ENCODE measurements around the gene DHCR7.
A peak's percentile ranks its signal among the peaks of the same experiment; 100 is the strongest.

The DHCR7 gene

DNA sequence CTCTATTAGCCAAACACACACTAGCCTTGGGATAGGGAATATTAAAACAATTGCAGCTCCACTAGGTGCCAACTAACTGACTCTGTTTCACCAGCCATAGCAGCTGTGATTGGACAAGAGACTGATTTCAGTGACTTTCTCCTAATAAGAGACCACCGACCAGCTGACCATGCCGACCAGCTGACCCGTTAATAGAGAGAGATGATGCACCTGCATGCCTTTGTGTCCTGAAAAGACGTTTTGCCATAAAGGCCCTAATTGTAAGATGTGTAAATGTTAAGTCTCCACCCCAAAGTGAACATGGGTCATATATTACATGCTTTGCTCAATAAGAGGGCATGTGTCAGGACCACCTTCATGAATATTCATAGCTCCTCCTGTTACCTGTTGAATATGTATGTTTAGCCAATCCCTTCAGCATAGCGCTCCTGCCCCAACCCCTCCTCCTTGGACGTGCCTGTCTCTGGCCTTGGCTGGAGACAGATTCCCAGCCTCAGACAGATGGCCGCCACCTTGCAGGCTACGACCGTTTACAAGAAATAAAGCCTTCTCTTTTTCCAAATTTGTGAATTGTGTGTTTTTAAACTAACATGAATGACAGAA is 3.5 kb upstream of the DHCR7 start:
- H3K27me3 ChIP-seq (ENCODE audit: insufficient read depth, insufficient read length): no peaks in the 10 kb centered on the region
- peaks cover 3% of the 10 kb centered on the region for H3K9me3 ChIP-seq (ENCODE audit: insufficient read depth, low read length)
- no peak for TF ChIP-seq ZNF274 (IDR thresholded peaks at IDR 0.05; ENCODE audit: low read depth, low read length)
- no peak for TF ChIP-seq YY1 (IDR thresholded peaks at IDR 0.05; ENCODE audit: insufficient read depth, insufficient read length)
- no peak for TF ChIP-seq SUZ12 (IDR thresholded peaks at IDR 0.05; ENCODE audit: extremely low read depth, insufficient read depth, insufficient read length)
- no peak overlapping the region for H3K9ac ChIP-seq (ENCODE audit: insufficient read length, low read depth)
- no peak for DNase-seq (ENCODE audit: low read depth, low spot score)
- H3K4me3 ChIP-seq (ENCODE audit: insufficient read length, low read depth): no peak overlapping the region
- peaks cover 3% of the 10 kb centered on the region for H3K4me1 ChIP-seq (ENCODE audit: insufficient read depth, insufficient read length)
- H3K36me3 ChIP-seq (ENCODE audit: insufficient read depth, insufficient read length, low read length): peaks cover 31% of the 10 kb centered on the region

DNA sequence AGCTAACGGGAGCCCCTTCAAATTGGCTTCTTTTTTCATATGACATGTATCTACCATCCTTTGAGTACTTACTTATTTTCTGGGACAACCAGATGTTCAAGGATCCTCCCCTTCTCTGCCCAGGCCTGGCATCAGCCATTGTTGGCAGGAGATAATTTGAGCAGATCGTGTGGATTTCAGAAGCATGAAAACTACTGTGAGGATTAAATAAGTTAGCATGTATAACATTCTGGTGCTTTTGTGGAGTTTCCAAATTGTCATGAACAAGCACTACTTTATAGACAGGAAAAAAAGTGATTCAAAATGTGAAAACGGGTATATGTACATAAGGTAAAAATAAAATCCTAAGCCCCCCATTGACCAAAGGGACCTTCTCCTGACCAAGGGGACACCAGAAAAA is 2.7 kb upstream of the DHCR7 start:
- Histone ChIP-seq H3K4me1 (ENCODE audit: insufficient read depth, insufficient read length) (peaks cover 3% of the 10 kb centered on the region), H3K9ac (ENCODE audit: insufficient read length, low read depth) (no peak overlapping the region), H3K27me3 (ENCODE audit: insufficient read depth, insufficient read length) (no peaks in the 10 kb centered on the region)

DNA sequence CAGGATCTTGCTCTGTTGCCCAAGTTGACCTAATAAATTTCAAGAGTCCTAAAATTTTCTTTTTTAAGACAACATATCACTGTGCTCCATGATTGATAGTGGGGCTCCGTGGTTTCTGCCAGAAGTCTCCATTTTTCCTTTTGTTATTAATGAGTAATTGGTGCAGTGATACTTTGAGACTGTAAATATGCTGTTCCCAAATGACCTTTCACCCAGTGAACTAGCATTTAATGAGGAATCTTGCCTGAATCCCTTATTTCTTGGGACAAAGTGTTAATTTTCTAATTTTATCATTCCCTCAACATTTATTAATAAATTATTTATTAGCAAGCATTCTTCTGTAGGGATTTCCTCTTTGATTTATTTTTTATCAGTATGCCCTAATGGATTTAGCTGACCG is 2.3 kb upstream of the DHCR7 start:
- TF ChIP-seq SUZ12 (IDR thresholded peaks at IDR 0.05; ENCODE audit: extremely low read depth, insufficient read depth, insufficient read length): no peak
- TF ChIP-seq ZNF274 (IDR thresholded peaks at IDR 0.05; ENCODE audit: low read depth, low read length): no peak
- TF ChIP-seq YY1 (IDR thresholded peaks at IDR 0.05; ENCODE audit: insufficient read depth, insufficient read length): no peak
- H3K4me3 ChIP-seq (ENCODE audit: insufficient read length, low read depth): no peak overlapping the region
- H3K9ac ChIP-seq (ENCODE audit: insufficient read length, low read depth): no peak overlapping the region
- DNase-seq (ENCODE audit: low read depth, low spot score): no peak
- peaks cover 30% of the 10 kb centered on the region for H3K36me3 ChIP-seq (ENCODE audit: insufficient read depth, insufficient read length, low read length)
- H3K4me1 ChIP-seq (ENCODE audit: insufficient read depth, insufficient read length): peaks cover 3% of the 10 kb centered on the region
- no peaks in the 10 kb centered on the region for H3K27me3 ChIP-seq (ENCODE audit: insufficient read depth, insufficient read length)
- H3K9me3 ChIP-seq (ENCODE audit: insufficient read depth, low read length): peaks cover 15% of the 10 kb centered on the region

More for the DNA sequence above, 2.7 kb upstream of the DHCR7 start:
- H3K9me3 ChIP-seq (ENCODE audit: insufficient read depth, low read length): peaks cover 11% of the 10 kb centered on the region
- no peak overlapping the region for H3K4me3 ChIP-seq (ENCODE audit: insufficient read length, low read depth)
- no peak for DNase-seq (ENCODE audit: low read depth, low spot score)
- peaks cover 30% of the 10 kb centered on the region for H3K36me3 ChIP-seq (ENCODE audit: insufficient read depth, insufficient read length, low read length)
- no peak for TF ChIP-seq ZNF274 (IDR thresholded peaks at IDR 0.05; ENCODE audit: low read depth, low read length)
- no peak for TF ChIP-seq SUZ12 (IDR thresholded peaks at IDR 0.05; ENCODE audit: extremely low read depth, insufficient read depth, insufficient read length)
- TF ChIP-seq YY1 (IDR thresholded peaks at IDR 0.05; ENCODE audit: insufficient read depth, insufficient read length): no peak

DNA sequence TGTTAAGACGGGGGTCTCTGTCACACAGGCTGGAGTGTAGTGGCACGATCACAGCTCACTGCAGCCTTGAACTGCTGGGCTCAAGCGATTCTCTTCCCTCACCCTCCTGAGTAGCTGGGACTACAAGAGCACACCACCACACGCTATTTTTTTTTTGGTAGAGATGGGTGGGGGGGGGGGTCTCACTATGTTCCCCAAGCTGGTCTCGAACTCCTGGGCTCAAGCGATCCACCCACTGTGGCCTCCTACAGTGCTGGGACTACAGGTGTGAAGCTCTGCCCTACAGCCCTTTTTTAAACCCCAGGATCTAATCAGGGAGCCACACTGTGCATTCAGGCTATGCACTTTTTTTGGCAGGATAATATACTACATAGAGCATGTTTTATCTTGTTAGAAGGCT is 1.4 kb upstream of the DHCR7 start:
- peak overlapping the region; percentile 88 for H3K4me3 ChIP-seq (ENCODE audit: insufficient read length, low read depth)
- no peaks in the 10 kb centered on the region for H3K27me3 ChIP-seq (ENCODE audit: insufficient read depth, insufficient read length)
- no peak for TF ChIP-seq ZNF274 (IDR thresholded peaks at IDR 0.05; ENCODE audit: low read depth, low read length)
- no peak for TF ChIP-seq YY1 (IDR thresholded peaks at IDR 0.05; ENCODE audit: insufficient read depth, insufficient read length)
- TF ChIP-seq SUZ12 (IDR thresholded peaks at IDR 0.05; ENCODE audit: extremely low read depth, insufficient read depth, insufficient read length): no peak
- peaks cover 30% of the 10 kb centered on the region for H3K36me3 ChIP-seq (ENCODE audit: insufficient read depth, insufficient read length, low read length)
- H3K9ac ChIP-seq (ENCODE audit: insufficient read length, low read depth): peak overlapping the region; percentile 95
- peaks cover 3% of the 10 kb centered on the region for H3K4me1 ChIP-seq (ENCODE audit: insufficient read depth, insufficient read length)
- H3K9me3 ChIP-seq (ENCODE audit: insufficient read depth, low read length): peaks cover 18% of the 10 kb centered on the region
- DNase-seq (ENCODE audit: low read depth, low spot score): no peak

DNA sequence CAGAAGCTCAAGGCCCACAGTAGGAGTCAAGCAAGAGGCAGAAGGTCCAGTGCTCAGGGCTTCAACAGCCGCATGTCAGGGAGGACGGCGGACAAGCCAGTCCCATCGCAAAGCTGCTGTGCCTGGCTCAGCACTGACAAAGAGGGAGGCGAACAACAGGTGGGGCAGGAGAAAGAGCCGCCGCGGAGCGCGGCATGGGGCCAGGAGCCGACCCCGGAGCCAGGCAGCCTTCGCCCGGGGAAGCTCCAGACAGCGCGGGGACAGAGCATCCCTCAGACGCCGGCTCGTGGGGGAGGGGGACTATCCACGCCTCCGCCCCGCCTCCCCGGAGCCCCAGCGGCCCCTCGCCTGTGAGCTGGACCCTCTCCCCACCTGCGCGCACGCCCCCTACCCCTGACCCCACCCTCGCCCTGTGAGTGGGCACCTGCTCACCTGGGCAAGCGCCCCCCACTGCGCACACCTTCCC is 369 bp downstream of the DHCR7 start:
- H3K4me1 ChIP-seq (ENCODE audit: insufficient read depth, insufficient read length): peaks cover 3% of the 10 kb centered on the region
- H3K36me3 ChIP-seq (ENCODE audit: insufficient read depth, insufficient read length, low read length): peaks cover 46% of the 10 kb centered on the region
- DNase-seq (ENCODE audit: low read depth, low spot score): peak; percentile 11
- no peaks in the 10 kb centered on the region for H3K27me3 ChIP-seq (ENCODE audit: insufficient read depth, insufficient read length)
- H3K9me3 ChIP-seq (ENCODE audit: insufficient read depth, low read length): peaks cover 18% of the 10 kb centered on the region
- H3K4me3 ChIP-seq (ENCODE audit: insufficient read length, low read depth): peak overlapping the region; percentile 88
- TF ChIP-seq YY1 (IDR thresholded peaks at IDR 0.05; ENCODE audit: insufficient read depth, insufficient read length) (no peak), SUZ12 (IDR thresholded peaks at IDR 0.05; ENCODE audit: extremely low read depth, insufficient read depth, insufficient read length) (no peak), ZNF274 (IDR thresholded peaks at IDR 0.05; ENCODE audit: low read depth, low read length) (no peak)
- peak overlapping the region; percentile 88 for H3K9ac ChIP-seq (ENCODE audit: insufficient read length, low read depth)

DNA sequence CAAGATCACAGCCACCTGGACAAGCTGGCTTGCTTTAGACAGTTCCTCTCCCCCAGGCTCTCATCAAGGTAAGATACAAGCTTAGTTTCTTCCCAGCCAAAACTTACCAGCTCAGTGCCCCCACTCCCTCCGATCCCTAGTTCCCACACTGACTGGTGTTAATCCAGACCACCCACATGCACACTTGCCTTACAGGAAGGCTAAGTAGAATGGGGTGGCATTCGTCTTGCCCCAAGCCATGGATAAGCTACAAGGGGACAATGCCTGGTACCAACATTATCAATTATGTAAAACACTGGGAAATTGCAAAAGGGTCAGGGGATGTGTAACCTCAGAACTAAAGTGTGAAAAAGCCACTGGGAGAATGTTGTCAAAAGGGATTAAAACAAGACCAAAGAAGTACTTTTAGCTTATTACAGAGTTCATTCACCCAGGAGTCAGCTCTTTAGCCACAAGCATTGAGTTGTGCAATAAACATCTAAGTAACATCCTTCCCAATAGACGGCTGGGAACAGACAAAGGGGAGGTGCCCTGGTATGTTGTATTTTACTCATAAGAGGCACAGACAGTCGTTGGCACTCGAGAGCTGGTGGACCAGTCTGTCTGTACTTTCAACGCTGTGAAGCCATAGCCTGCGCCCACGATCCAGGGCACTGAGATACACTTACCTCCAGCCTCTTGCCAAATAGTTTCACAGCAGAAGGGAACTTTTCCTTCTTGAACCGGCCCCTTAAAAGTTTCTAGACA is 1.1 kb downstream of the DHCR7 start:
- no peak for DNase-seq (ENCODE audit: low read depth, low spot score)
- H3K36me3 ChIP-seq (ENCODE audit: insufficient read depth, insufficient read length, low read length): peaks cover 52% of the 10 kb centered on the region

DNA sequence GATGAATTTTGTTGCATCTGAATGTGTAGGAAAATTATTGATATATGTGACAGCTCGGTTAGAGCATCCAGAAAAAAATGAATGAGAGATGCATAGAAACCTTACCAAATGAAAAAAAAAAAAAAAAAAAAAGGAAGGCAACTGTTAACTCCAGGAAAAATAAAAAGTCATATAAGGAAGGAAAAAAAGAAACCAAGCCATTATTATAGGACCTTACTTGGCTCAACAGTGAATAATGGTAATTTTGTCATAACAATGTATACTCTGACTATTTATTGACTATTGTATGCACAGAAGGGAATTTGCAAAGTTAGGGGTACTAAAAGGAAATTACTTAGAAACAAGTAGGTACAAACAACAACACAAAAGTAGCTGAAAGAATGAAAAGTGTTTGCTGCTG is 2.0 kb downstream of the DHCR7 start:
- Histone ChIP-seq H3K27me3 (ENCODE audit: insufficient read depth, insufficient read length) (no peaks in the 10 kb centered on the region), H3K4me3 (ENCODE audit: insufficient read length, low read depth) (no peak overlapping the region), H3K4me1 (ENCODE audit: insufficient read depth, insufficient read length) (no peaks in the 10 kb centered on the region), H3K9ac (ENCODE audit: insufficient read length, low read depth) (no peak overlapping the region), H3K9me3 (ENCODE audit: insufficient read depth, low read length) (peaks cover 18% of the 10 kb centered on the region), H3K36me3 (ENCODE audit: insufficient read depth, insufficient read length, low read length) (peaks cover 60% of the 10 kb centered on the region)
- no peak for DNase-seq (ENCODE audit: low read depth, low spot score)
- TF ChIP-seq YY1 (IDR thresholded peaks at IDR 0.05; ENCODE audit: insufficient read depth, insufficient read length) (no peak), ZNF274 (IDR thresholded peaks at IDR 0.05; ENCODE audit: low read depth, low read length) (no peak)

More for the DNA sequence above, 1.1 kb downstream of the DHCR7 start:
- H3K9ac ChIP-seq (ENCODE audit: insufficient read length, low read depth): peak overlapping the region; percentile 88
- H3K9me3 ChIP-seq (ENCODE audit: insufficient read depth, low read length): peaks cover 18% of the 10 kb centered on the region
- H3K4me1 ChIP-seq (ENCODE audit: insufficient read depth, insufficient read length): no peaks in the 10 kb centered on the region
- H3K27me3 ChIP-seq (ENCODE audit: insufficient read depth, insufficient read length): no peaks in the 10 kb centered on the region
- peak overlapping the region; percentile 88 for H3K4me3 ChIP-seq (ENCODE audit: insufficient read length, low read depth)
- TF ChIP-seq ZNF274 (IDR thresholded peaks at IDR 0.05; ENCODE audit: low read depth, low read length): no peak
- no peak for TF ChIP-seq YY1 (IDR thresholded peaks at IDR 0.05; ENCODE audit: insufficient read depth, insufficient read length)
- no peak for TF ChIP-seq SUZ12 (IDR thresholded peaks at IDR 0.05; ENCODE audit: extremely low read depth, insufficient read depth, insufficient read length)
